ENCODE measurements around the gene GABARAP. TPM values are rescaled to one million over a fixed set of nuclear protein-coding genes. Genes with fewer than 3 reads are reported as not detected.

The GABARAP gene
- total and polyA plus RNA-seq, 2 of the 13 experiments (the other 11 are each of a cell fraction or from before 2014, with no cell fraction given) = 161 to 310 TPM

DNA sequence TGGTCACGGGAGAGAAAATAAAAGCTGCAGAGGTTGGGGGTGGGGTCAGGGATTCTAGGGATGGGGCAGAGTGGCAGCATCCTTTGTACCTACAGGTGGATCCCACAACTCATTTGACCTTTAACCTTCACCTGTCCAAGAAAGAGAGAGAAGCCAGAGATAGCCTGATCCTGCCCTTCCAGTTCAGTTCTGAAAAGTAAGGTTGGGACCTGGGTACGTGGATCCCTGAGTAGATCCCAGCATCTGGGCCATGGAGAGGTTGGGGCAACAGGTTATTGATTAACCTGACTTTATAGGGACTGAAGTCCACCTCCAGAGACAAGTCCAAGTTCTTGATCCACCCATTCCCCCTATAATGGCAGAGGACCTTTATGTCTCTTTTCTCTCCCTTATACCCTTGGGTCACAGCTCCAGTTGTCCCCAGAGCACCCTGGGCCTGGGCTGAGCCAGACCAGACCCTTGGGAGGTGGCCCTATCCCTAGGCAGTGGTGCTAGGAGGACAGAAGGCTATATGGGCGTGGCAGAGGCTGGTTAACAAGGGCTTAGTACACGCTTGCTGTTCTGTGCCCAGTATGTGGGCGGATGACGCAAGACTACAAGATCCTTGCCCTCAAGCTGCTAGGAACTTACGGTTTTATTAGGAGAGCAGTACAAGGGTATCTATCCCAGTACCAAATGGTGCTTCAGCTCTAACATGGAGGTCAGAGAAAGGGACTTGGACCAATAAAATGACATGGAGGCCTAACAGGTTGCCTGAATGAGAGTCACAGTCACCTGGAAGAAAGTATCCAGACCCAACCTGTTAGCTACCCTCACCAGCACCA, 16.7 kb upstream of the GABARAP start (continued):
- TF ChIP-seq ZSCAN30 (CRISPR knock-in tag; IDR thresholded peaks at IDR 0.05) (no peak), MED1 (CRISPR knock-in tag; IDR thresholded peaks at IDR 0.05) (peak; percentile 72), MIER2 (CRISPR knock-in tag; IDR thresholded peaks at IDR 0.05) (no peak; the same call in 1 of the 2 replicates), ZMYM2 (CRISPR knock-in tag; IDR thresholded peaks at IDR 0.05) (no peak), ZNF136 (CRISPR knock-in tag; IDR thresholded peaks at IDR 0.05; ENCODE audit: low read depth) (no peak), RFXANK (CRISPR knock-in tag; IDR thresholded peaks at IDR 0.05) (no peak), ZNF776 (CRISPR knock-in tag; IDR thresholded peaks at IDR 0.05) (no peak), NFATC3 (CRISPR knock-in tag; IDR thresholded peaks at IDR 0.05) (no peak), BORCS8-MEF2B (CRISPR knock-in tag; IDR thresholded peaks at IDR 0.05) (peak; percentile 28; the same call in 1 of the 2 replicates), TARDBP (CRISPR knock-in tag; IDR thresholded peaks at IDR 0.05) (no peak), AHR (CRISPR knock-in tag; IDR thresholded peaks at IDR 0.05) (no peak), JUND (CRISPR knock-in tag; IDR thresholded peaks at IDR 0.05) (peak; percentile 56; the same call in 1 of the 2 replicates), ZNF777 (CRISPR knock-in tag; IDR thresholded peaks at IDR 0.05) (no peak), ZNF143 (CRISPR knock-in tag; IDR thresholded peaks at IDR 0.05) (peak; percentile 28; the same call in 1 of the 2 replicates), ZNF850 (CRISPR knock-in tag; conservative IDR thresholded peaks at IDR 0.05) (no peak), ZNF546 (CRISPR knock-in tag; conservative IDR thresholded peaks at IDR 0.05) (peak; percentile 51; the same call in 1 of the 2 replicates), KLF12 (CRISPR knock-in tag; IDR thresholded peaks at IDR 0.05; ENCODE audit: borderline replicate concordance) (peak; percentile 63; the same call in 1 of the 2 replicates), MTA3 (CRISPR knock-in tag; IDR thresholded peaks at IDR 0.05) (no peak), ZNF350 (CRISPR knock-in tag; IDR thresholded peaks at IDR 0.05; ENCODE audit: borderline replicate concordance, low read depth) (peak; percentile 17; the same call in 1 of the 2 replicates), SUZ12 (IDR thresholded peaks at IDR 0.05; ENCODE audit: low read depth, low read length) (no peak), SIX1 (CRISPR knock-in tag; IDR thresholded peaks at IDR 0.05; ENCODE audit: borderline replicate concordance) (no peak), FOXA3 (CRISPR knock-in tag; IDR thresholded peaks at IDR 0.05) (0 out of 2 replicates have a peak, but pooled peaks have one; percentile 6)
- TF ChIP-seq, protein P1, sequence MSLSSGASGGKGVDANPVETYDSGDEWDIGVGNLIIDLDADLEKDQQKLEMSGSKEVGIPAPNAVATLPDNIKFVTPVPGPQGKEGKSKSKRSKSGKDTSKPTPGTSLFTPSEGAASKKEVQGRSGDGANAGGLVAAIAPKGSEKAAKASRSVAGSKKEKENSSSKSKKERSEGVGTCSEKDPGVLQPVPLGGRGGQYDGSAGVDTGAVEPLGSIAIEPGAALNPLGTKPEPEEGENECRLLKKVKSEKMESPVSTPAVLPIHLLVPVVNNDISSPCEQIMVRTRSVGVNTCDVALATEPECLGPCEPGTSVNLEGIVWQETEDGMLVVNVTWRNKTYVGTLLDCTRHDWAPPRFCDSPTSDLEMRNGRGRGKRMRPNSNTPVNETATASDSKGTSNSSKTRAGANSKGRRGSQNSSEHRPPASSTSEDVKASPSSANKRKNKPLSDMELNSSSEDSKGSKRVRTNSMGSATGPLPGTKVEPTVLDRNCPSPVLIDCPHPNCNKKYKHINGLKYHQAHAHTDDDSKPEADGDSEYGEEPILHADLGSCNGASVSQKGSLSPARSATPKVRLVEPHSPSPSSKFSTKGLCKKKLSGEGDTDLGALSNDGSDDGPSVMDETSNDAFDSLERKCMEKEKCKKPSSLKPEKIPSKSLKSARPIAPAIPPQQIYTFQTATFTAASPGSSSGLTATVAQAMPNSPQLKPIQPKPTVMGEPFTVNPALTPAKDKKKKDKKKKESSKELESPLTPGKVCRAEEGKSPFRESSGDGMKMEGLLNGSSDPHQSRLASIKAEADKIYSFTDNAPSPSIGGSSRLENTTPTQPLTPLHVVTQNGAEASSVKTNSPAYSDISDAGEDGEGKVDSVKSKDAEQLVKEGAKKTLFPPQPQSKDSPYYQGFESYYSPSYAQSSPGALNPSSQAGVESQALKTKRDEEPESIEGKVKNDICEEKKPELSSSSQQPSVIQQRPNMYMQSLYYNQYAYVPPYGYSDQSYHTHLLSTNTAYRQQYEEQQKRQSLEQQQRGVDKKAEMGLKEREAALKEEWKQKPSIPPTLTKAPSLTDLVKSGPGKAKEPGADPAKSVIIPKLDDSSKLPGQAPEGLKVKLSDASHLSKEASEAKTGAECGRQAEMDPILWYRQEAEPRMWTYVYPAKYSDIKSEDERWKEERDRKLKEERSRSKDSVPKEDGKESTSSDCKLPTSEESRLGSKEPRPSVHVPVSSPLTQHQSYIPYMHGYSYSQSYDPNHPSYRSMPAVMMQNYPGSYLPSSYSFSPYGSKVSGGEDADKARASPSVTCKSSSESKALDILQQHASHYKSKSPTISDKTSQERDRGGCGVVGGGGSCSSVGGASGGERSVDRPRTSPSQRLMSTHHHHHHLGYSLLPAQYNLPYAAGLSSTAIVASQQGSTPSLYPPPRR (CRISPR knock-in tag; IDR thresholded peaks at IDR 0.05; ENCODE audit: borderline replicate concordance) = 0 out of 2 replicates have a peak, but pooled peaks have one; percentile 32
- TF ChIP-seq, protein P2, sequence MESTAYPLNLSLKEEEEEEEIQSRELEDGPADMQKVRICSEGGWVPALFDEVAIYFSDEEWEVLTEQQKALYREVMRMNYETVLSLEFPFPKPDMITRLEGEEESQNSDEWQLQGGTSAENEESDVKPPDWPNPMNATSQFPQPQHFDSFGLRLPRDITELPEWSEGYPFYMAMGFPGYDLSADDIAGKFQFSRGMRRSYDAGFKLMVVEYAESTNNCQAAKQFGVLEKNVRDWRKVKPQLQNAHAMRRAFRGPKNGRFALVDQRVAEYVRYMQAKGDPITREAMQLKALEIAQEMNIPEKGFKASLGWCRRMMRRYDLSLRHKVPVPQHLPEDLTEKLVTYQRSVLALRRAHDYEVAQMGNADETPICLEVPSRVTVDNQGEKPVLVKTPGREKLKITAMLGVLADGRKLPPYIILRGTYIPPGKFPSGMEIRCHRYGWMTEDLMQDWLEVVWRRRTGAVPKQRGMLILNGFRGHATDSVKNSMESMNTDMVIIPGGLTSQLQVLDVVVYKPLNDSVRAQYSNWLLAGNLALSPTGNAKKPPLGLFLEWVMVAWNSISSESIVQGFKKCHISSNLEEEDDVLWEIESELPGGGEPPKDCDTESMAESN (CRISPR knock-in tag; conservative IDR thresholded peaks at IDR 0.05) = no peak
- TF ChIP-seq, protein P3, sequence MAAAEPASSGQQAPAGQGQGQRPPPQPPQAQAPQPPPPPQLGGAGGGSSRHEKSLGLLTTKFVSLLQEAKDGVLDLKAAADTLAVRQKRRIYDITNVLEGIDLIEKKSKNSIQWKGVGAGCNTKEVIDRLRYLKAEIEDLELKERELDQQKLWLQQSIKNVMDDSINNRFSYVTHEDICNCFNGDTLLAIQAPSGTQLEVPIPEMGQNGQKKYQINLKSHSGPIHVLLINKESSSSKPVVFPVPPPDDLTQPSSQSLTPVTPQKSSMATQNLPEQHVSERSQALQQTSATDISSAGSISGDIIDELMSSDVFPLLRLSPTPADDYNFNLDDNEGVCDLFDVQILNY (CRISPR knock-in tag; conservative IDR thresholded peaks at IDR 0.05) = no peak
